DMS153 treated with DMSO at 0.1 percent for 48 hours (cell line): ENCODE measurements around the gene ANO2.

Experiments
- DNase-seq: peaks from one replicate; lab custom pipeline; 2025; ENCODE audit not compliant: unreplicated experiment; lab: John Stamatoyannopoulos, UW

ANO2 gene

DNA sequence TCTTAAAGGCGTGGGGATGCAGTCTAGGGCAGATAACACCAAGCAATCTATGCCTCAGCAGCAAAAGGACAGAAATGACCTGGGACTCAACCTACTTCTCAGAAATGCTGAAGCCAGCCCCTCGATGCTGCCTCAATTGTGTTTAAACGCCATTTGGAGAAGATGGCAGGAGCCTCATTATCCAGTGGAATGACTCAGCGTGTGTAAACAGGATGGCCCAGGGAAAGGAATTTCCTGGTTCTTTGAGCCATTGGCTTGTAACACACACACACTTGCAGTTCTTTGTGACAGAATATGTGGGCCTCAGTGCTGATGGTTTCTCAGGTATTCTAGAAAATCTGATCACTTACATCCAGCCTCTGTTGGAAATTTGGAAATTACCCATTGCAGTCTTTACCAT is 358.9 kb downstream of the ANO2 start:
- no peak for DNase-seq

- DNase-seq, result no peak
Measured at GRCh38 chr12:5585178-5585577, 359.9 kb downstream of the ANO2 start.

DNA sequence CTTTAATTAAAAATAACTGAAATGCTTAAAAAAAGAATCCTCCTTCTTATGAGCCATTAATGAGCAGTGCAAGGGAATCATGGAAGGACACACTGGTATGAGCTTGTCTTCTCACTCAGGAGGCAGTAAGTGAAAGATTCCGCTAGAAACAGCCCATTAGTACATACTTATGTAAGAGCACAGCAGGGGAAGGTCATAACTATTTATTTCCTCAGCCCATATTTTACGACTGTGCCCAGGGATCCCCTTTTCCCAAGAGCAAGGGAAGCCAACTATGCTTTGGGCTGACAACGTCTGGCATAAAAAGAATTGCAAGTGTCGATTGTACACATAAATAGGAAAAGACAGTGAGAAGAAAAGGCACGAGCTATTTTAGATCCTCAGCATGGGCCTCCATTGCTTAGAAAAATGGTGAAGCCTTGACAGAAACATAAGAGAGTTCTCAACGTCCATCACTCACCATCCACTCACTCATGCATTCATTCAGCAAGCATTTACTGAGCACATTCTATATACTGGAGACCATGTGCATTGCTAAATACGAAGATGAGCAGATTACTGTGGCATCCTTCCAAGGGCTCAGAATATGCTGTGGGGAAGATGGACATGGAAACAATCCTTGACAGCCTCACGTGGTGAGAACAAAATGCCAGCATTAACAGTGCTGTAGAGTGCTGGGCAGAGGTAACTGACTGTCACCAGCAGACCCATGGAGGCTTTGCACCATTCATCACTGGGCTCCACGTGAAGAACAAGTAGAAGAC is 360.5 kb downstream of the ANO2 start:
- no peak for DNase-seq

DNA sequence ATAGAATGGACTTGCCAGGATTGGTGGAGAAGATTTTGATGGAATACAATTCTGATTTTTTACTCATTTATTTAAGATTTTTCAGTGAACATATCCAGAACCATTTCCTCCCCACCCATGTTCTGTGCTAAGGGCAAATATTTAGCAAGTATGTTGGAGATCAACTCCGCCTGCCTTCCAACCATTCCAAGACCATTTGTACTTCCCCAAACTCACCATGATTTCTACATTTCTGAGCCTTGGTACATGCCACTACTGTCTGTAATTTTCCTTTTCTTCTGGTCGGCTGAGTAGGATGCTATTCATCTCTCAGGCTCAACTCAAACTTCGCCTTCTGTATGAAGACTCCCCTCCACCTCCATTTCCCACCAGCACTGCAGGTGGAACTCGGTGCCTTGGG is 362.5 kb downstream of the ANO2 start:
- no peak for DNase-seq

DNA sequence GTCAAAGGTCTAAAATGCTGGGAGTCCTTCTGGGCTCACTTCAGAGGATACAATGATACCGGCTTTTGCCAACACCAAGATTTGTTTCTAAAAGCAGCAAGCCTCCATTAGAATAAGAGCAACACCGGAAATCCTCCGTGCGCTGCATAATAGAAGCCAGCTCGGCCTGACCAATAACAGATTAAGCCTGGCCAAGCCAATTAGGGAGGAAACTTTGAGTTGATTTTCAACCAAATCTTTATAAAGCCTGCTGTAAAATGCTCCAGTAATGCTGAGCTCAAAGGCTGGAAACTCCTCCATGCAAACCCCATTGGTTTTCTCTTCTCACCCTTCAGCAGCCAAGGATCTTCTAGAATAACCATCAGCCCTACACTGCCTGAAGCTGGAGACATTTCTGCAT is 363.0 kb downstream of the ANO2 start:
- DNase-seq, result no peak

GRCh38 chr12:5581616-5582015 is 363.4 kb downstream of the ANO2 start:
- no peak for DNase-seq

GRCh38 chr12:5581019-5581418 is 364.0 kb downstream of the ANO2 start:
- no peak for DNase-seq

DNA sequence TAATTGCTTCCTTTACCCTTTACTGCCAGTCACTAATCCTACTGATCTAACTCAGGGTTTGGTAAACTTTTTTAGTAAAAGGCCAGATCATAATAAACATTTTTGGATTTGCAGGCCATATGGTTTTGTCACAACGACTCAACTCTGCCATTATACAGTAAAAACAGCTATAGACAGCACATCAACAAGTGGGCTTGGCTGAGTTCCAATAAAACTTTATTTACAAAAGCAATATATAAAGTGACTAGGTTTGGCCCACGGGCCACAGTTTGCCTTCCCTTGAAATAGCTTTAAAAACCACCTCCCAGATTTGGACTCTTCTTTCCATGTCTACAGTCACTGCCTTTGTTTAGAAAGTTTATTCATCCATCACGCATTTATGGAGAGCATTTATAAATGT is 366.3 kb downstream of the ANO2 start:
- no peak for DNase-seq

DNA sequence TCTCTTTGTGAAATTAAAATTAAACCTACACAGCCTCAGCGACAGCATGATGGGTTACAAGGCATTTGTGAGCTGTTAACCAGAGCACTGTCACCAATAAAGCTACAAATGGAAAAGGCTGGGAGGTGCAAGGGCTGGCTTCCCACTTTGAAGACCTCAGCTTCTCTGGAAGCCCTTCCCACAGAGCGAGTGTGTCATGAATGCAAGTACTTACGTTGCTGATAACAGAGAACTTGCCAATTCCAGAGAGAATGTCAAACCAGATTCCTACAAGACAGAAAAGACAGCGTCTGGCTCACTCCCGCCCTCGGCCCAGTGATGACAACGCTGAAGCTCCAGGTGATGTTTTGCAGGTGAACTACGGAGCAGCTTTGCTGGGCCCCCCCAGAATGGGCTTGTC is 367.3 kb downstream of the ANO2 start:
- no peak for DNase-seq

DNA sequence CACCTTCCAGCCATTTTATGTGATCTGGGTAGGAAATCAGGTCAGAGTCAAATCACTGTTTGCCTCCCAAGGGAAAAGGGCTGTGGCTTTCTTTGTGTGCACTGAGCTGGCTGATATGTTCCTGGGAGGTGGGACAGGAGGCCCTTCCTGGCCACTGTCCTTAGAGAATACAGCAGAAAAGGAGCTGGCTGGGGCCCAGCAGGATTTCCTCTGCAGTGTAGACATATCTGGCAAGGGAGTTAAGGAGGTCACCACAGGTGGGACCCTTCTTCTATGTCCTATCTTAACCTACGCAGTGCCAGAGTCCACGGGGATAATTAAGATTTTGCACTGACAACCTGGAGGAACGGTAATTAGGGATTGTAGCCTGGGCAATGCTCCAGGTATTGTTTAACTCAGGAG is 367.8 kb downstream of the ANO2 start:
- DNase-seq, result no peak

DNA sequence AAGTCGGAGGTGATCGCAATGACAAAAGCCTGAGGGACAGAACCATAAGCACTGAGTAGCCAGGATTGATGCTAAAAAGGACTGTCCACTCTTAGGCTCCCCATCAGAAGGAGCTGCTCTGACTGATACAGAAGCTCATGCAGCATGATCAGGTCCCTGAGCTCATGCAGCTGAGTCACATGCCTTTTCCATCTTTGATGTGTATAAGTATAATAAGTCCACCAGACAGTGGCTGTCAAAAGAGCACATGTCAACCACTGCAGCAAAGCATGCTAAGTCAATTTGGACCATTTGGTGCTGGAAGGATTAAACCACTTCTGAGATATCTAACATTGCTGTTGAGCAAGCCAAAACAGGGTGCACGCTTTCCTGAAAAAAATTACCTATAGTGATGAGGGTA is 369.1 kb downstream of the ANO2 start:
- DNase-seq, result no peak

- DNase-seq, result no peak
Measured at GRCh38 chr12:5575232-5575631, 369.8 kb downstream of the ANO2 start.

GRCh38 chr12:5573390-5573789 is 371.7 kb downstream of the ANO2 start:
- DNase-seq, result no peak

DNA sequence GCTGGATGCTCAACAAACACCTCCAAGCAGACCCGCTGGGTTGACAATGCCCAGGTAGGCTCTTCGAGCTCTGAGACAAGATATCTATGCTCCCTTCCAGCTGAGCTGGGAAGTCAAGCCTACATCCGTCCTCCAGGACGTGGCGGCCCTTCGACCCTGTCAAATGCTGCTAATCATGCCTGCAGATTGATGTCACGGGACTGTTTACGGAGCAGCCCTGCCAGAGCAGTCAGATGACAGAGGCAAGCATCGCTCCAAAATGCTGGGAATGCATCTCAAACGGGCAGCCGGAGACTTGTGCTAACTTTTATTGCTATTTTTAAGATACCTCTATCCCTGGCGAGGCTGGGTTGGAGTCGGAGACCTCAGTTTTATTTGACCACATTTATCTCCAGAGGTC is 373.9 kb downstream of the ANO2 start:
- no peak for DNase-seq

- DNase-seq, result no peak
Measured at GRCh38 chr12:5570416-5570815, 374.6 kb downstream of the ANO2 start.

DNA sequence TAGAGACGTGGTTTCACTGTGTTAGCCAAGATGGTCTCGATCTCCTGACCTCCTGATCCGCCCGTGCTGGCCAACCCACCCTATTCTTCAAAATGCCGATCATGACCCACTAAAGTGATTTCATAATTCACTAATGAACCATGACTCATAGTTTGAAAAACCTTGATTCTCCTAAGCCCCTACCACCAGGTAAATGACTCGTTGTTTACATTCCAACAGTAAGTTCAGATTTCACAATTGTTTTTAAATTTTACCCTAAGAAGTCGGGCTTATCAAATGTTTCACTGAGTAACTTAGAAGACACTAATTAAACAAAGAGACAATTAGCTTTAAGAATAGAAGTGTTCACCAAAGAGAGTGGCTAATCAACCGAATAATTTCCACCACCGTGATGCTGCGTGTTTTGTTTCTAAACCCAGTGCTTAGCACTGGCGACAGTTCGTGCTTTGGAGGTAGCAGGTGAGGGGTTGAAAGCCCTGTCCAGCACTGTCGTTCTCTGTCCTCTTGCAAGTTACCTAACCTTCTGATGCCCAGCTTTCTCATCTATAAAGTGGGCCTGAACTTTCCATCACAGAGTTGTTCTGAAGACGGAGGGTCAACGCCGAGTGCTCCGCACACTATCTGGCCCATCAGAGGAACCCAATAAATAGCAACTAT is 376.6 kb downstream of the ANO2 start:
- no peak for DNase-seq

- DNase-seq, result no peak
Measured at GRCh38 chr12:5567016-5567725, 377.9 kb downstream of the ANO2 start.

DNA sequence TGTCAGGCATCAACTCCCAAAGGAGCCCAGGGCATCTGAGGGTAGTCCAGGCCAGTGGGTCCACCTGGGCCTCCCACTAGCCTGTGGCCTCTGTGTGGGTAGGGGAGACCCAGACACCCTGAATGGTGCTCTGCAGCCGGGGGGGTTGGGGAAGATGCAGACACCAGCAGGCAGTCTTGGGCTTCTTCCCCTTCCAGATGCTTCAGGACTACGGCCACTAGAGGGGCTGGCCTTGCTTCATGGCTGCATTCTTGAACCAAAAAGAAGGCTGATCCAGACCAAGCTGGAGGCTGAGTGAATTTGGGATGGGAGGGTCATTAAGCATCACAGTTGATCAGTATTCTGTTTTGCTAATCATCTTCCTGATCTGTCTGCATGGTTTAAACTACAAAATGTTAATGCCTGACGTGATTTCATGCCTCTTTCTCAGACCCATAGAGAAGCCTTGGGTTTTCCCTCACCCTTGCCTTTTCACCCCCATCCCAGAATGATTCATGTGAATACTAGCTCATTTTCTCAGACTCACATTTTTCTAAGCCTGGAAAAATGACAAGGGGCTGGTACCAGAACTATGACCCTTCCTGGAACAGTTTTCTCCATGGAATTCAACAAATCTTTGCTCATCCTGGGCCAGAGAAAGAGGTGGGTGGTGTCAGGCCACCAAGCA is 379.0 kb downstream of the ANO2 start:
- DNase-seq, result no peak

- DNase-seq, result no peak
Measured at GRCh38 chr12:5562581-5562980, 382.5 kb downstream of the ANO2 start.

DNA sequence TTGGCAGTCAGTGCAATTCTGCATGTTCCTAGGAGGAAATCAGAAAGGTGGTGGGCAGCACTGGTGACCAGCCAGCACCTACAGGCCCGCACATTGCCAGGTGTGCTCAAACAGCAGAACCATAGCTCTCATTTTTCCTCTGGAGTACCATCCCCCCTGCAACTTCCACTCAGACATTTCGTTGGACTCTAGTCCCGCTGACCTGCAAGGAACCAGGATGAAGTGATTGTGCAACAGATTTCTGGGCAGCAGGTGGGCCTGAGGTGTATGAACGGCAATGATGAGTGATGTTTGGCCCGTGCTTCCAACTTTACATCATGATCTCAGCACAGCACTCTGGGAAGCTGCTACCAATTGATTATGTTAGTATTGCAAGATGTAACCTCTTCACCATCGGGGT is 383.2 kb downstream of the ANO2 start:
- DNase-seq, result no peak

DNA sequence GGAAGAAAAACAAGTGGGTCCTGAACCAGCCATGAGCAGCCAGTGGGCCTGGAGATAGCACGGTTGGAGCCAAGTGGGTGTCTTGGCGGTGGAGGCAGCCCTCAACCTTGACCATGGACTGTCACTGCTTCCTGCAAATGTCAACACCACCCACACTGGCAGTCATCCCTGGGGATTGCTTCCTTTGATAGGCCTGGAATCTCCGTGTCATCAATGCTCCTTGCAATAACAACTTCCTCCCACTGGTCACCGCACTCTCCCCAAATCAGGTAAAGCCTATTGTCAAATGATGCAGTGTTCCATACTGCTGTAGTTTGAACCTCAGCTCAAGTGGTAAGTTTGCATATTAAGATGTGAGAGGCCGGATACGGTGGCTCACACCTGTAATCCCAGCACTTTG is 384.0 kb downstream of the ANO2 start:
- DNase-seq, result no peak

GRCh38 chr12:5560265-5560664 is 384.8 kb downstream of the ANO2 start:
- DNase-seq, result no peak
